Measurements from ENCODE around the gene ST3GAL3.

DNA sequence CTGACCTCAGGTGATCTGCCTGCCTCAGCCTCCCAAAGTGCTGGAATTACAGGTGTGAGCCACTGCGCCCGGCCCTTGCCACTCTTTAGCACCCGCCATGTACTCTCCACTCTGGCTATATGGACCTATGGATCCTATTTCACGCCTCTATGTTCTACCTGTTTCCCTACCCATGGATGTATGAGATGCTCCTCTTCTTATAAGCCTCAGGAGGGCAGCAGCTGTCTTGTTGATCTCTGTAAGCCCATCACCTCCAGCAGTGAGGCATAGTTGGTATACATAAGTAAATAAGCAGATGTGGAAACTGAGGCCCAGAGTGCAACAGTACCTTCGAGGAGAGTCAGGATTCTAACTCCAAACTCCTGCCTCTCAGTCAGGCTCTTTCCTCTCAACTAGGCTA lies 201.5 kb downstream of the ST3GAL3 start:
- TF ChIP-seq, protein P1, sequence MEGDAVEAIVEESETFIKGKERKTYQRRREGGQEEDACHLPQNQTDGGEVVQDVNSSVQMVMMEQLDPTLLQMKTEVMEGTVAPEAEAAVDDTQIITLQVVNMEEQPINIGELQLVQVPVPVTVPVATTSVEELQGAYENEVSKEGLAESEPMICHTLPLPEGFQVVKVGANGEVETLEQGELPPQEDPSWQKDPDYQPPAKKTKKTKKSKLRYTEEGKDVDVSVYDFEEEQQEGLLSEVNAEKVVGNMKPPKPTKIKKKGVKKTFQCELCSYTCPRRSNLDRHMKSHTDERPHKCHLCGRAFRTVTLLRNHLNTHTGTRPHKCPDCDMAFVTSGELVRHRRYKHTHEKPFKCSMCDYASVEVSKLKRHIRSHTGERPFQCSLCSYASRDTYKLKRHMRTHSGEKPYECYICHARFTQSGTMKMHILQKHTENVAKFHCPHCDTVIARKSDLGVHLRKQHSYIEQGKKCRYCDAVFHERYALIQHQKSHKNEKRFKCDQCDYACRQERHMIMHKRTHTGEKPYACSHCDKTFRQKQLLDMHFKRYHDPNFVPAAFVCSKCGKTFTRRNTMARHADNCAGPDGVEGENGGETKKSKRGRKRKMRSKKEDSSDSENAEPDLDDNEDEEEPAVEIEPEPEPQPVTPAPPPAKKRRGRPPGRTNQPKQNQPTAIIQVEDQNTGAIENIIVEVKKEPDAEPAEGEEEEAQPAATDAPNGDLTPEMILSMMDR (IDR thresholded peaks at IDR 0.05): no peak
- TF ChIP-seq POLR2A (IDR thresholded peaks at IDR 0.05): no peak
